Astrocyte of the spinal cord (primary cell): ENCODE data around the gene PITPNB.

Source experiments
- DNase-seq: peaks from one replicate; pipeline ENCODE4 v3.0.0; 2011; ENCODE audit warnings: low read depth, low spot score
- H3K4me3 ChIP-seq: 2 replicates; pipeline ENCODE4 v1.5.1; 2011; ENCODE audit warnings: low read depth, mild to moderate bottlenecking, low read length, moderate library complexity
- CTCF ChIP-seq: IDR thresholded peaks from 2 replicates; pipeline ENCODE4 v1.5.1; 2012; ENCODE audit warnings: low read depth, mild to moderate bottlenecking, low read length, inconsistent platforms
- in situ Hi-C: cut with HindIII; loops from 2 replicates; pipeline ENCODE4 v1.10.0; 2017; ENCODE audit warnings: low sequenced_read_pairs

Gene PITPNB

GRCh38 chr22:27810609-27811151 lies 108.4 kb downstream of the PITPNB start:
- in situ Hi-C loops, result no loop called here
- no peak for DNase-seq
- no peak for TF ChIP-seq CTCF
- no peak overlapping the region for H3K4me3 ChIP-seq

- in situ Hi-C loops, result no loop called here
- no peak for DNase-seq
- no peak for TF ChIP-seq CTCF
- H3K4me3 ChIP-seq, result no peak overlapping the region
Observed at GRCh38 chr22:27809700-27810608, 109.1 kb downstream of the PITPNB start.

GRCh38 chr22:27809226-27809603 lies 109.8 kb downstream of the PITPNB start:
- no peak for TF ChIP-seq CTCF
- in situ Hi-C loops, result no loop called here
- no peak for DNase-seq
- H3K4me3 ChIP-seq, result no peak overlapping the region

GRCh38 chr22:27808451-27809225 lies 110.4 kb downstream of the PITPNB start:
- no peak for TF ChIP-seq CTCF
- H3K4me3 ChIP-seq, result no peak overlapping the region
- in situ Hi-C loops, result no loop called here
- no peak for DNase-seq

GRCh38 chr22:27805841-27806240 lies 113.2 kb downstream of the PITPNB start:
- in situ Hi-C loops, result no loop called here
- no peak overlapping the region for H3K4me3 ChIP-seq
- TF ChIP-seq CTCF, result no peak
- DNase-seq, result no peak

GRCh38 chr22:27804470-27805297 lies 114.4 kb downstream of the PITPNB start:
- DNase-seq, result peak; percentile 65
- in situ Hi-C loops, result no loop called here
- H3K4me3 ChIP-seq, result no peak overlapping the region
- peak; percentile 74 for TF ChIP-seq CTCF
